GM21423 (cell line): ENCODE results near the gene TBC1D9.

ENCODE experiments used
- ATAC-seq: cut with Tn5 transposase; IDR thresholded peaks from one replicate; pipeline ENCODE4 v1.9.1; 2021; ENCODE audit warnings: mild to moderate bottlenecking, moderate library complexity; ENCODE audit not compliant: unreplicated experiment

The TBC1D9 gene

GRCh38 chr4:140726776-140727500 lies 29.2 kb downstream of the TBC1D9 start:
- ATAC-seq = no peak

GRCh38 chr4:140725556-140725955 lies 30.6 kb downstream of the TBC1D9 start:
- ATAC-seq = no peak

GRCh38 chr4:140724760-140725159 lies 31.4 kb downstream of the TBC1D9 start:
- no peak for ATAC-seq

- peak; percentile 48 for ATAC-seq
Observed at GRCh38 chr4:140720387-140721304, 35.5 kb downstream of the TBC1D9 start.

GRCh38 chr4:140719686-140720085 lies 36.5 kb downstream of the TBC1D9 start:
- ATAC-seq = peak; percentile 47

- ATAC-seq = no peak
Observed at GRCh38 chr4:140719022-140719421, 37.2 kb downstream of the TBC1D9 start.

- no peak for ATAC-seq
Observed at GRCh38 chr4:140718241-140718952, 37.8 kb downstream of the TBC1D9 start.

- ATAC-seq = no peak
Observed at GRCh38 chr4:140717313-140717712, 38.9 kb downstream of the TBC1D9 start.

GRCh38 chr4:140715119-140715518 lies 41.1 kb downstream of the TBC1D9 start:
- no peak for ATAC-seq

- ATAC-seq = no peak
Observed at GRCh38 chr4:140711910-140712309, 44.3 kb downstream of the TBC1D9 start.

- ATAC-seq = no peak
Observed at GRCh38 chr4:140710908-140711622, 45.1 kb downstream of the TBC1D9 start.

GRCh38 chr4:140707325-140707724 lies 48.9 kb downstream of the TBC1D9 start:
- ATAC-seq = no peak

GRCh38 chr4:140706665-140707064 lies 49.5 kb downstream of the TBC1D9 start:
- no peak for ATAC-seq

- no peak for ATAC-seq
Observed at GRCh38 chr4:140706276-140706625, 49.9 kb downstream of the TBC1D9 start.

- ATAC-seq = no peak
Observed at GRCh38 chr4:140705625-140706275, 50.4 kb downstream of the TBC1D9 start.

GRCh38 chr4:140704964-140705363 lies 51.2 kb downstream of the TBC1D9 start:
- ATAC-seq = peak; percentile 48

- no peak for ATAC-seq
Observed at GRCh38 chr4:140704392-140704960, 51.7 kb downstream of the TBC1D9 start.

GRCh38 chr4:140703463-140703862 lies 52.7 kb downstream of the TBC1D9 start:
- no peak for ATAC-seq

GRCh38 chr4:140702096-140702757 lies 54.0 kb downstream of the TBC1D9 start:
- no peak for ATAC-seq
